ENCODE data around the gene PBXIP1. TPM values are rescaled to one million over a fixed set of nuclear protein-coding genes. Genes with fewer than 3 reads are reported as not detected.
"Not testable (repeated sequence)": the region's sequence is repeated elsewhere in the genome, so short reads cannot be mapped to it uniquely, and the experiment has no call there.

Gene PBXIP1
- total RNA-seq, 2 experiments from 2014 or later: 55.9 to 57.3 TPM

GRCh38 chr1:154931940-154932487 lies 23.9 kb downstream of the PBXIP1 start:
- Mint-ChIP-seq H3K36me3 (peaks cover 27% of the 10 kb centered on the region), H3K27ac (no peak overlapping the region), H3K4me1 (ENCODE audit: low read depth) (peaks cover 18% of the 10 kb centered on the region), H3K9me3 (no peaks in the 10 kb centered on the region), H3K4me3 (no peak overlapping the region), H3K27me3 (no peaks in the 10 kb centered on the region)
- POLR2A ChIA-PET: no interaction called here
- CTCF ChIA-PET: interaction anchor here (1.3 kb wide), 1 partner anchor 12 kb away, joined by 3 read pairs; no protein-coding TSS in a partner anchor
- intact Hi-C loops (cut with micrococcal nuclease): no loop called here
- DNase-seq: no peak

- ChIA-PET CTCF (interaction anchor here (0.6 to 1.1 kb wide), 3 partner anchors 10 to 432 kb away, joined by 3 to 4 read pairs (median 3); partner anchors contain the start of gene PMVK), POLR2A (no interaction called here)
- Mint-ChIP-seq H3K27me3 (no peaks in the 10 kb centered on the region), H3K9me3 (no peaks in the 10 kb centered on the region), H3K36me3 (peaks cover 44% of the 10 kb centered on the region), H3K27ac (no peak overlapping the region), H3K4me1 (ENCODE audit: low read depth) (no peaks in the 10 kb centered on the region), H3K4me3 (no peak overlapping the region)
- intact Hi-C loops (cut with micrococcal nuclease): no loop called here
- no peak for DNase-seq
These were observed 29.7 kb downstream of the PBXIP1 start for GRCh38 chr1:154926201-154926600.

- intact Hi-C loops (cut with micrococcal nuclease): no loop called here
- ChIA-PET CTCF (interaction anchor here (1.0 to 1.1 kb wide), 2 partner anchors 11 to 256 kb away, joined by 3 to 4 read pairs; partner anchors contain the start of gene PMVK), POLR2A (no interaction called here)
- Mint-ChIP-seq H3K27me3 (no peaks in the 10 kb centered on the region), H3K4me1 (ENCODE audit: low read depth) (no peaks in the 10 kb centered on the region), H3K4me3 (no peak overlapping the region), H3K36me3 (peaks cover 41% of the 10 kb centered on the region), H3K9me3 (no peaks in the 10 kb centered on the region), H3K27ac (no peak overlapping the region)
- no peak for DNase-seq
These were observed 30.3 kb downstream of the PBXIP1 start for GRCh38 chr1:154925335-154926170.

DNA sequence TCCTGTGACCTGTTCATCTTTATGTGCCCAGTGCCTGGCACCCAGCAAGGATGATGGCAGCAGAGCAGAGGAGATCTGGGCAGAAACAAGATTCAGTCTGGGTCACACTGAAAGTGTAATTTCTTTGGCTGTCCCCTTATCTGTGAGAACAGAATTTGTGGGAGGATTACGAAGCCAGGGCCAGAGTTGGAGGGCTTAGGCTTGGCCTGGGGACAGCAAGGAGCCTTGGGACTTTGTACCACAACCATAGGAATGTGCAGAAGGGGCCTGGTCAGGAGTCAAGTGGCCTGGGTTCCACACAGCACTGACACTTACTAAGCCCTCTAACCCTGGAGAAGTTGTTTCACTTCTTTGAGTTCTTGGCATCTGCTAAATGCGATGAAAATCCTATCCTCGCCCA lies 32.2 kb downstream of the PBXIP1 start:
- H3K9me3 Mint-ChIP-seq: no peaks in the 10 kb centered on the region
- DNase-seq: no peak
- POLR2A ChIA-PET: no interaction called here
- intact Hi-C loops (cut with micrococcal nuclease): no loop called here
- no peak overlapping the region for H3K27ac Mint-ChIP-seq
- CTCF ChIA-PET: no interaction called here
- no peaks in the 10 kb centered on the region for H3K27me3 Mint-ChIP-seq
- H3K4me3 Mint-ChIP-seq: no peak overlapping the region
- H3K36me3 Mint-ChIP-seq: peaks cover 34% of the 10 kb centered on the region
- no peaks in the 10 kb centered on the region for H3K4me1 Mint-ChIP-seq (ENCODE audit: low read depth)

GRCh38 chr1:154913273-154913672 lies 42.6 kb downstream of the PBXIP1 start:
- H3K4me3 Mint-ChIP-seq: no peak overlapping the region
- DNase-seq: no peak
- ChIA-PET CTCF (no interaction called here), POLR2A (interaction anchor here (0.5 to 0.9 kb wide), 2 partner anchors 9 to 150 kb away, joined by 3 read pairs; no protein-coding TSS in a partner anchor)
- H3K27me3 Mint-ChIP-seq: no peaks in the 10 kb centered on the region
- H3K9me3 Mint-ChIP-seq: peaks cover 5% of the 10 kb centered on the region
- intact Hi-C loops (cut with micrococcal nuclease): no loop called here
- peaks cover 2% of the 10 kb centered on the region for H3K4me1 Mint-ChIP-seq (ENCODE audit: low read depth)
- H3K36me3 Mint-ChIP-seq: peaks cover 12% of the 10 kb centered on the region
- H3K27ac Mint-ChIP-seq: no peak overlapping the region

DNA sequence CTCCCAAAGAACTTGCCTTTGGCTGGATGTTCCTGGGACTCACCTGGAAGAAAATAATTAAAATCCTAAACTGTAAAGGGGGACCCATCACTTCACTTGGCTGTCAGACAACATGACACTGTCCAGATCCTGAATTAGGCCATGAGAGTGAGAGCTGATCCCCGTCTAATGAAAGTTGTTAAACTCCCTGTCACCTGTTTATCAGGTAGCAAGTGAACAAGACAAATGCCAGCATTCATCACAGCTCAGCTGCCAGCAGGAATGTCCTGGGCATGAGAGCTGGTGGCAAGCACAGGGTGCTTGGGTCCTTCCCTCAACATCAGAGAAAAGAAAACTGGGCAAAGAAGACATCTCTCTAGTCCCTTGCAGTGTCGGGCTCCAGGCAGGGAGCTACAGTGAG lies 43.1 kb downstream of the PBXIP1 start:
- POLR2A ChIA-PET: interaction anchor here (0.5 to 0.9 kb wide), 2 partner anchors 9 to 150 kb away, joined by 3 read pairs; no protein-coding TSS in a partner anchor
- CTCF ChIA-PET: interaction anchor here (1.1 kb wide), 1 partner anchor 138 kb away, joined by 3 read pairs; the partner anchor contains the start of gene ADAM15
- DNase-seq: no peak
- Mint-ChIP-seq H3K9me3 (peaks cover 5% of the 10 kb centered on the region), H3K4me3 (no peak overlapping the region), H3K36me3 (peaks cover 12% of the 10 kb centered on the region), H3K27me3 (no peaks in the 10 kb centered on the region), H3K4me1 (ENCODE audit: low read depth) (peaks cover 2% of the 10 kb centered on the region), H3K27ac (no peak overlapping the region)
- intact Hi-C loops (cut with micrococcal nuclease): no loop called here

DNA sequence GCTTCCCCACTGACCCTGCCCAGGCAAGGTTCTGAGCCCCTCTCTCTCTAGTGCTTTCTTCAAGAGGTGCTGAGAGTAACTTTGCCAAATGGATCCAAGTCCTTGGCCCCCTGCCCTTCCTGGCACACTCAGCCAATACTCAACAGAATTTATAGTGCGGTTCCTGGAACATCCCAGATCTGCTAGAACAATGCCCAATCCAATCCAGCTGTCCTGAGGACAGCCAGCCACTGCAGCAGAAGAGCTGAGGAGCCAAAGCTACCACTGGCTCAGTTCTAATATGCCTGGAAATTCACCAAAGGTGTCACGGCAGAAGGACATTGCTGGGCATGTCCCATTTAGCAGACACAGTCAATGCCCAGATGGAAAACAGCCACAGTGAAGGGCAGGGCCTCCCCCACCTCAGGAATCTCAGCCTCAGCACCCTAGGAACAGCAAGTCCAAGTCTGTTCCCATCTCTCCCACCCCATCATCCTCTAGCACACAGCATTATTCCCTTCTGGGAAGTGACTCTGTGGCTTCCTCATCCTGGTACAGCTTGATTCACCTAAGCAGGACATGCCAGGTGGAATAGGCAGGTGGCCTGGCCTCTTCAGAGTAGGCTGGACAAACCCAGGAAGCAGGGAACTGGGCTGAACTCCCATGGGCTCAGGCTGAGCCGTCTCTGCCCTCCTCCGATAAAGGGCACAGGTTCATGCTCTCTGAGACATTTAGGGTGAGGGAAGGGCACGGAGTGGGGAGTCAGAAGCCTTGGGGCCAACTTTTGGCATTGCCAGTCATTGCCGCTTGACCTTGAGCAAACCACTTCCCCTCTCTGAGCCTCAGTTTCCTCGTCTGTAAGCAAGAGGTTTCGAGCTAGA lies 44.0 kb downstream of the PBXIP1 start:
- DNase-seq: no peak
- CTCF ChIA-PET: interaction anchor here (1.1 kb wide), 1 partner anchor 139 kb away, joined by 3 read pairs; the partner anchor contains the start of gene ADAM15
- Mint-ChIP-seq H3K36me3 (peaks cover 11% of the 10 kb centered on the region), H3K4me3 (no peak overlapping the region), H3K27me3 (no peaks in the 10 kb centered on the region), H3K4me1 (ENCODE audit: low read depth) (peaks cover 2% of the 10 kb centered on the region), H3K27ac (no peak overlapping the region), H3K9me3 (peaks cover 5% of the 10 kb centered on the region)
- intact Hi-C loops (cut with micrococcal nuclease): no loop called here
- POLR2A ChIA-PET: no interaction called here

DNA sequence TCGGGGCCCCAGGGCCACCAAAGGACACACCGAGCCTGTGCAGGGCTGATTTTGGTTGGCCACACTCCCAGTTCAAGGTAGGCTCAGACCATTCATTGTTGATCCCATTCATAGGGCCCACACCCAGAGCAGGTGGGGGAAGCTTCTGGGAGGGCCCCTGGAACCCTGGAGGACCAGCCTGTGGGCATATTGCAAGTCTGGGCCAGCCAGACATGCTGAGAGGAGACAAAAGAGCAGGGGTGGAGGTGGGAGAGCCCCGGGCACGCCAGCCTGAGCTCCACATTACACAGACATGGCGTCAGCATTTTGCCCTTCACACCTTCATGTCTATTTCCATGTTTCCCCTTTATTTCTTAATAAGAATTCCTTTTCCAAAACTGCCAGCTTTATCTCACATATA lies 45.0 kb downstream of the PBXIP1 start:
- Mint-ChIP-seq H3K4me1 (ENCODE audit: low read depth) (peaks cover 2% of the 10 kb centered on the region), H3K9me3 (no peaks in the 10 kb centered on the region), H3K4me3 (no peak overlapping the region), H3K36me3 (peaks cover 2% of the 10 kb centered on the region), H3K27ac (no peak overlapping the region), H3K27me3 (no peaks in the 10 kb centered on the region)
- intact Hi-C loops (cut with micrococcal nuclease): no loop called here
- DNase-seq: no peak
- ChIA-PET POLR2A (no interaction called here), CTCF (interaction anchor here (0.5 to 1.1 kb wide), 3 partner anchors 25 to 33 kb away, joined by 3 to 4 read pairs (median 4); partner anchors contain the start of gene PMVK)

DNA sequence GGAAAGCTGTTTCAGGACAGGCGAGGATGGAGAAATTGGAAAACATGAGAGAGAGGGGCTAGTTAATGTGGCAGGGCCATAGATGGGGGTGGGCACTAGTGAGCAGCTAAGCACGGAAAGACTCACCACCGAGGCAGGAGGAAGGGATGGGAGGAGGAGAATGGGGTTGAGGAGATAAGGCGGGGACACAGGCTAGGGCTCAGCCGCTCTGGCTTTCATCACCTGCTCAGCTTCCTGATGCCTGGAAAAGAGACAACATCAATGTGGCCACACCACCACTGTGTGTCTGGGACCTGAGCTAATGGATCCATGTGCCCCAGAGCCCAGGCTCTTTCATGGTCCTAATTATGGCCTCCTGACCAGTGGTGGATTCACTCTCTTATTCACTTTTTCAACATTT lies 47.0 kb downstream of the PBXIP1 start:
- no peak for DNase-seq
- ChIA-PET POLR2A (no interaction called here), CTCF (no interaction called here)
- intact Hi-C loops (cut with micrococcal nuclease): no loop called here
- Mint-ChIP-seq H3K4me3 (no peak overlapping the region), H3K36me3 (no peaks in the 10 kb centered on the region), H3K27ac (no peak overlapping the region), H3K27me3 (no peaks in the 10 kb centered on the region), H3K4me1 (ENCODE audit: low read depth) (no peaks in the 10 kb centered on the region), H3K9me3 (no peaks in the 10 kb centered on the region)

DNA sequence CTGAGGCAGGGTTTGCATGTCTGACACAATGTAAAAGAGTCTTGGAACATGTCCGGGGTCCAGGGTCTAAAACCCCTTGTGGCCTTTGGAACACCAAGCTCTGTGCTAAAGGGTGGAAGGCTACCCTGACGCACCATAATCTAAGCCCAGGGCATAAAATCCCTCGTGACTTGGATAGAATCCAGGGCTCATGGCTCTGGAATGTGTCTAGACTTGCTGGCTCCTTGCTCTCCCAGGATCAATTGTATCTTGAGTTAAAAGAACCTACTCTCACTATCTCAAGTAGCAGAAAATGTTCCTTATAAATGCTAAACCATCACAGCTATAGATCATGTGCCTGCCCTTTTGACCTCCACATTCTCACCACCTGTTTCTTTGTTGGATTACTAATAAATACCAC lies 47.8 kb downstream of the PBXIP1 start:
- DNase-seq; POLR2A ChIA-PET; H3K36me3 Mint-ChIP-seq; H3K9me3 Mint-ChIP-seq; CTCF ChIA-PET; H3K27me3 Mint-ChIP-seq; H3K4me1 Mint-ChIP-seq (ENCODE audit: low read depth); intact Hi-C loops (cut with micrococcal nuclease); H3K4me3 Mint-ChIP-seq; H3K27ac Mint-ChIP-seq: not testable (repeated sequence)

- intact Hi-C loops (cut with micrococcal nuclease): no loop called here
- POLR2A ChIA-PET: interaction anchor here (0.8 kb wide), 1 partner anchor 31 kb away, joined by 4 read pairs; no protein-coding TSS in a partner anchor
These were observed 49.2 kb downstream of the PBXIP1 start for GRCh38 chr1:154906621-154907081.

More at GRCh38 chr1:154906621-154907081, 49.2 kb downstream of the PBXIP1 start:
- CTCF ChIA-PET: interaction anchor here (0.9 to 1.0 kb wide), 4 partner anchors 15 to 179 kb away, joined by 3 to 4 read pairs (median 4); no protein-coding TSS in a partner anchor
- no peaks in the 10 kb centered on the region for H3K36me3 Mint-ChIP-seq
- H3K27me3 Mint-ChIP-seq: no peaks in the 10 kb centered on the region
- no peaks in the 10 kb centered on the region for H3K4me1 Mint-ChIP-seq (ENCODE audit: low read depth)
- H3K9me3 Mint-ChIP-seq: no peaks in the 10 kb centered on the region
- H3K4me3 Mint-ChIP-seq: no peak overlapping the region
- no peak for DNase-seq
- H3K27ac Mint-ChIP-seq: no peak overlapping the region

Measured in activated CD4-positive, alpha-beta memory T cell treated with anti-CD3 and anti-CD28 coated beads for 36 hours (primary cell).